Loucy (cell line): ENCODE data around the gene RB1.

Source experiments
- H2AFZ ChIP-seq: fragments of 200-600 bp; sonication (generic); 2 replicates; pipeline ENCODE4 v1.6.0; 2016; ENCODE audit warnings: antibody characterized with exemption, mild to moderate bottlenecking, low read length, moderate library complexity
- H3F3A ChIP-seq: fragments of 200-600 bp; 2 replicates; pipeline ENCODE4 v1.6.0; 2016; ENCODE audit warnings: antibody characterized with exemption, low read depth, mild to moderate bottlenecking
- H3K27me3 ChIP-seq: fragments of 200-600 bp; sonication (generic); 2 replicates; pipeline ENCODE4 v1.6.1; 2014; ENCODE audit warnings: low read length, mild to moderate bottlenecking; ENCODE audit not compliant: insufficient read depth, poor library complexity, severe bottlenecking
- H3K36me3 ChIP-seq: fragments of 200-600 bp; sonication (generic); 2 replicates; pipeline ENCODE4 v1.6.1; 2016; ENCODE audit warnings: low read length; ENCODE audit not compliant: insufficient read depth
- H3K4me1 ChIP-seq: fragments of 200-600 bp; sonication (generic); 2 replicates; pipeline ENCODE4 v1.5.1; 2014; ENCODE audit warnings: low read length, mild to moderate bottlenecking; ENCODE audit not compliant: insufficient read depth, poor library complexity, severe bottlenecking
- H3K4me2 ChIP-seq: fragments of 200-600 bp; sonication (generic); 2 replicates; pipeline ENCODE4 v1.6.0; 2014; ENCODE audit warnings: antibody characterized with exemption, low read length, low read depth, mild to moderate bottlenecking; ENCODE audit not compliant: poor library complexity, severe bottlenecking
- H3K4me3 ChIP-seq: fragments of 200-600 bp; sonication (generic); 2 replicates; pipeline ENCODE4 v1.5.1; 2014; ENCODE audit warnings: low read length, mild to moderate bottlenecking, mixed read lengths; ENCODE audit not compliant: poor library complexity, severe bottlenecking
- H3K79me2 ChIP-seq: fragments of 200-600 bp; sonication (generic); 2 replicates; pipeline ENCODE4 v1.6.1; 2014; ENCODE audit warnings: low read length; ENCODE audit not compliant: insufficient read depth
- H3K9ac ChIP-seq: fragments of 200-600 bp; sonication (generic); 2 replicates; pipeline ENCODE4 v1.6.0; 2014; ENCODE audit warnings: mild to moderate bottlenecking, low read depth, low read length, moderate library complexity; ENCODE audit not compliant: poor library complexity, severe bottlenecking
- H3K9me2 ChIP-seq: fragments of 200-600 bp; sonication (generic); replicated peaks from 2 replicates; pipeline ENCODE4 v1.6.1; 2016; ENCODE audit warnings: low read depth, low read length, mixed read lengths
- H3K9me3 ChIP-seq: fragments of 200-600 bp; sonication (generic); 2 replicates; pipeline ENCODE4 v1.6.1; 2014; ENCODE audit warnings: mild to moderate bottlenecking, antibody characterized with exemption, low read length, low read depth; ENCODE audit not compliant: insufficient read depth
- H4K20me1 ChIP-seq: fragments of 200-600 bp; sonication (generic); 2 replicates; pipeline ENCODE4 v1.6.0; 2014; ENCODE audit warnings: antibody characterized with exemption, low read length, mild to moderate bottlenecking; ENCODE audit not compliant: insufficient read depth, poor library complexity, severe bottlenecking
- CTCF ChIP-seq: fragments of 200-600 bp; sonication (generic); conservative IDR thresholded peaks from 2 replicates; pipeline ENCODE4 v1.5.1; 2014; ENCODE audit warnings: mild to moderate bottlenecking, antibody characterized with exemption, low read length
- EZH2phosphoT487 ChIP-seq: fragments of 200-600 bp; IDR thresholded peaks from 2 replicates; pipeline ENCODE4 v1.6.1; 2018; ENCODE audit warnings: antibody characterized with exemption, mild to moderate bottlenecking, moderate library complexity, borderline replicate concordance

RB1 gene

GRCh38 chr13:48297131-48297786 is 6.3 kb upstream of the RB1 start:
- H3K79me2 ChIP-seq: peaks cover 4% of the 10 kb centered on the region
- H3K4me2 ChIP-seq: peak overlapping the region; percentile 59
- H3K36me3 ChIP-seq: no peaks in the 10 kb centered on the region
- H3K4me1 ChIP-seq: peaks cover 26% of the 10 kb centered on the region
- H3F3A ChIP-seq: peaks cover 10% of the 10 kb centered on the region; the same call in 1 of the 2 replicates
- no peaks in the 10 kb centered on the region for H3K9me2 ChIP-seq
- H4K20me1 ChIP-seq: no peaks in the 10 kb centered on the region
- H3K4me3 ChIP-seq: peak overlapping the region; percentile 21
- no peaks in the 10 kb centered on the region for H3K27me3 ChIP-seq
- peak overlapping the region; percentile 13; the same call in 1 of the 2 replicates for H2AFZ ChIP-seq
- no peaks in the 10 kb centered on the region for H3K9me3 ChIP-seq
- H3K9ac ChIP-seq: peak overlapping the region; percentile 25
- TF ChIP-seq CTCF: no peak
- no peak for TF ChIP-seq EZH2phosphoT487

- H4K20me1 ChIP-seq: peaks cover under 1% of the 10 kb centered on the region
- H3F3A ChIP-seq: peaks cover 10% of the 10 kb centered on the region; the same call in 1 of the 2 replicates
- H3K9me2 ChIP-seq: no peaks in the 10 kb centered on the region
- no peak overlapping the region for H3K9ac ChIP-seq
- TF ChIP-seq EZH2phosphoT487 (no peak), CTCF (no peak)
- H3K36me3 ChIP-seq: no peaks in the 10 kb centered on the region
- peaks cover 34% of the 10 kb centered on the region for H3K4me1 ChIP-seq
- H3K27me3 ChIP-seq: no peaks in the 10 kb centered on the region
- no peak overlapping the region for H2AFZ ChIP-seq
- H3K79me2 ChIP-seq: peaks cover 24% of the 10 kb centered on the region
- no peak overlapping the region for H3K4me2 ChIP-seq
- no peak overlapping the region for H3K4me3 ChIP-seq
- H3K9me3 ChIP-seq: no peaks in the 10 kb centered on the region
These were observed 4.0 kb upstream of the RB1 start for GRCh38 chr13:48299591-48299990.

GRCh38 chr13:48302871-48303358 is 636 bp upstream of the RB1 start:
- Histone ChIP-seq H3F3A (no peaks in the 10 kb centered on the region), H2AFZ (peak overlapping the region; percentile 68), H3K36me3 (no peaks in the 10 kb centered on the region), H3K79me2 (peaks cover 57% of the 10 kb centered on the region), H3K4me1 (peaks cover 36% of the 10 kb centered on the region), H3K9me2 (no peaks in the 10 kb centered on the region), H3K9me3 (no peaks in the 10 kb centered on the region), H3K27me3 (no peaks in the 10 kb centered on the region), H3K9ac (peak overlapping the region; percentile 94), H4K20me1 (peaks cover 28% of the 10 kb centered on the region), H3K4me2 (peak overlapping the region; percentile 77), H3K4me3 (peak overlapping the region; percentile 93)
- no peak for TF ChIP-seq EZH2phosphoT487
- no peak for TF ChIP-seq CTCF
